Activated effector memory CD4-positive, alpha-beta T cell treated with Interleukin-2 at 50 U/mL for 16 hours (primary cell): Measurements from ENCODE around the gene GLI2.

Experiments used
- DNase-seq: peaks from one replicate; pipeline ENCODE4 v3.0.0-alpha.2; 2020

Gene GLI2

DNA sequence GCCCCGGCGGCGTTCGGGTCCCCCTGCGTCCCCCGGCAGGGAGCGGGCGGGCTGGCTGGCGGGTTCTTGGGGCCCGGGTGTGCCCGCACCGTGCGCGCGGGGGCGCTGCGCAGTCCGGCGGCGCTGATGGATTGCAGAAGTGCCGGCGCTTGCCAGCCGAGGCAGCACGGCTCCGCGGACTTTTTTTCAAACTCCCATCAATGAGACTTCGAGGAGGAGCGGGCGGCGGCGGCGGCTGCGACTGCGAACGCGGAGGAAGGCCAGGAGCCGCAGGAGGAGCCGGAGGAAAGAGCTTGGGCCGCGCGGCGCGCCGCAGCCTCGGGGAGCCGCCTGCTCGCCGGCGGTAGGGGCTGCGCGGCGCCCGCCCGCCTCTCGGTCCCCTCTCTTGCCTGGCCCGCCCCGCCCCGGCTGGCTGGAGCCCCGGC lies at the start of gene GLI2:
GLI2 (plus strand) TSS at position 123 of the 425 bp plus-strand sequence. CDS start 61,453 bp downstream, outside the sequence.
- no peak for DNase-seq

DNA sequence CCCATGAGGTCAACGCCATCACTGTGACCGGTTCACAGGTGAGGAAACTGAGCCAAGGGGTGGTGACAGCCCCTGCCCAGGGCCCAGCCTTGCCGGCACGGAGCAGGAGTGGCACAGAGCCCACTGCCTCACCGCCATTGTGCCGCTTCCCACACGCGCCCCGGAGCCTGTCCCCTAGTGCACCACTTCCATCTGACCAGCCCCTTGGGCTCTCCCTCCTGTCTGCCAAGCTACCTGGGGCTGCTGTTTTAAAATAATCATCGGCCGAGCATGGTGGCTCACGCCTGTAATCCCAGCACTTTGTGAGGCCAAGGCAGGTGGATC lies 49.7 kb upstream of the GLI2 start:
- DNase-seq = no peak

DNA sequence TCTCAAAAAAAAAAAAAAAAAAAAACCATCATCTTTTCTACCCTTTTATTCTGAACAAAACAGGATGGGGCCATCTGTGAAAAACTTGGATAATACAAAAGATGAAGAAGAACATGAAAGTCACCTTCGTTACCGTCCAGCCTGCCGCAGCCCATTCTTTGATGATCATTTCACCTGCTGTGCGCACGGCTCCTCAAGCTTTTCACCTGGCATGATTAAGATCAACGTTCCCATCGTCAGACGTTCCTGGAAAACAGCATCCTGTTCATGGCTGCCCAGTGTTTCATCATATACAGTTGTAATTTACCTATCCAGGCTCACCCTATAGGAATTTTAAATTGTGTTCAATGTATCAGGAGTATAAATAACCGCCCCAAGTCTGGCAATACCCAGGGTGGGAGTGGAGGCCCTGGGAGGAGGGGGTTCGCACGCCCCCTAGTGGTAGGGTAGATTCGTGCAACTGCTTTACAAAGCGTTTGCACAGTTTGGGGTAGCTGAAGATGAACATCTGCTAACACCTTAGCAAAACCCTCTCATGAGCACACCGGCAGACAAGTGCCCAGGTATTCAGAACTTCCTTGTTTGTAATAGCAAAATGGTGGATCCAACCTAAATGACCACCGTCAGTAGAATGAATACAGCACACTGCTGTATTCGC lies 49.0 kb upstream of the GLI2 start:
- no peak for DNase-seq

DNA sequence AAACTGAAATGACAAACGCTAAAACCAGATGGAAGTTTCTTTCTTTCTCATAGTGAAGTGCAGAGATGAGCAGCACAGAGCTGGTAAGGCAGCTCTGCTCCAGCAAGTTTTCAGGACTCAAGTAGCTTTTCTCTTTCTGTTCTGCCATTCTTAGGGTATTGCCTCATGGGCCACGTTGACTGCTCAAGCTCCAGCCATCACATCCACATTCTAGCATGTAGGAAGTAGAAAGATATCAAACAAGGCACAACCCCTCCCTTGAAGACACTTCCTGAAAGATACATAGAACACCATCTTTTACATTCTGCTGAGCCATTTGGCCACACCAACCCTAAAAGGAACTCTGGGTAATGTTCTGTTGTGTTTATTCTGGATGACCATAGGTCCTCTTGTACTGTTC lies 48.5 kb upstream of the GLI2 start:
- DNase-seq = no peak

DNA sequence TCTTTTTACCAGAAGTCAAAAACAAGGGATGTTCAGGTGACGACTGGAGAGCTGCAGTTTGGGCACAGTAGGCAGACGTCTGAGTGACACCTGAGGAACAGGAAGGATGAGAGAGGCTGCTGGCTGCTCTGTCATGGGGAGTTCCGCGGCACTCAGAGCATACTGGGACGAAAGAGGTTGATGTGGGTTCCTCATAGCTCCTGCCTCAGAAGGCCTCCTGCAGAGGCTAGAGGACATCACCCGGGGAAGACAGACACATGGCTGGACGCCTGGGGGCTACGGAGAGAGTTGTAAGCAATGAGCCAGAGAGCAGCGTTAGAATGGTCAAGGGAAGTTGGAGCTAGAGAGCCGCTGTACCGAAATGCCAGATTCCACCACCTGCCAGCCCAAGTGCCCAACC lies 45.1 kb upstream of the GLI2 start:
- no peak for DNase-seq

DNA sequence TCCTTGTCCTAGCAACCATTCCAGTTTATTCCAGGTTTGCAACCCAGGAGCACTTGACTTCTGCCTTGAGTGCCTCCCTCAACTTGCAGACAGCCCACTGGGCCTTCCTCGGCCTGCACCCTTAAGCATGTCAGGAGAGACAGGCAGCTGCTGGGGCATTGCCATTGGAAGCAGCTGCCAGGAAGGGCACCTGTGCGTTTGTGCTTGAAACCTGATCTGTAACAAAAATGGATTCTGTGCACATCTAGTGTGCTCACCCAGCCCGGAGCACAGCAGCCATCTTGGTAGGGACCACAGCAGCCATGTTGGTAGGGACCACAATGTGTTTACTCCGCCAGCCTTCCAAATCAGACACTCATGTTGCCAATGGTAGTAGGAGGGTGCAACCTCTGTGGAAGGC lies 44.3 kb upstream of the GLI2 start:
- DNase-seq = no peak

DNA sequence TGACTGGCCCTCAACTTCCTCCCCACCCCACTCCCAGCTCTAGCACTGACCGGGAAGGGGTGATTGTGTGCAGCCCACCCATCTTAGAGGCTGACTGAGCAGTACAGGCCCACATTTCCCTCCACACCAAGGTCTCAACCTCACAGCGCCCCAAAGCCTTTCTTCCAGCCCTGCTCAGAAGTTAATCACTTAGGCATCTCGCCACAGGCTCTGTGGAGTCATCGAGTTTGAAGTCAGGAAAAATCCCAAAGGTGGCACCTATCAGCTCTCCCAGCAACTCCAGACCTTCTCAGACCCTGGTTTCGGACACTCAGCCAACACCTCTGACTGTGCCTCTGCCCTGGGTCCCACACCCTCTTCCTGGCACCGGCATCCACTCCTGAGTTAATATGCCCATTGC lies 43.0 kb upstream of the GLI2 start:
- no peak for DNase-seq

DNA sequence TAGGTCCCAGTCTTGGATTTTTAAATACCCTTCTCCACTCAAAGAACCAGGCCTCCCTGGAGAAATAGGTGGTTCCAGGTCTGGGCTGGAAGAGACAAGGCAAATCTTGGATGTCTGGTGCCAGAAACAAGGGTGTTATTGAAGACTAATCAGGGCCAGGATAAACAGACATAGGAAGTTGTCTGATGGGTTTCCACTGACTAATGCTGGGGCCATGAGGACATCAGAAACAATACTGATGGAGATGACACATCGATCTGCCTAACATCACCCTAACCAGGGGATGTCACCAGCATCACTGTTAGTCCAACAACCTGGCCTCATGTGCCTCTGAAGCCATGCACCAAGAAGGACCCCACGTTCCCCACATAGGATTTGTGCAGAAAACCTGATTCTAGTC lies 42.5 kb upstream of the GLI2 start:
- no peak for DNase-seq

DNA sequence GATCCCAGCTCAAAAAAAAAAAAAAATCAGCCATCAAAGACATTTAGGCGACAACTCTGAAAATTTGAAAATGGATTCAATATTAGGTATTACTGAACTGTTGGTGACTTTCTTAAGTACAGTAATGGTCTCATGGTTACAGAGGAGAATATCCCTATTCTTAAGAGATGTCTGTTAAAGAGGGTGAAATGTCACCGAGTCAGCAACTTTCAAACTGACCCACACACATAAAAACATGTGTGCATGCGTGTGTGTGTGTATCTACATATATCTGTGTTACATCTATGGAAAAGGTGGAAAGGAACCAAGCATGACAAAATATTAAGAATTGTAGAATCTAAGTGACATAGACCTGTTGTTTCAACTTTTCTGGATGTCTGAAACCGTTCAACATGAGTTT lies 41.6 kb upstream of the GLI2 start:
- DNase-seq = no peak

DNA sequence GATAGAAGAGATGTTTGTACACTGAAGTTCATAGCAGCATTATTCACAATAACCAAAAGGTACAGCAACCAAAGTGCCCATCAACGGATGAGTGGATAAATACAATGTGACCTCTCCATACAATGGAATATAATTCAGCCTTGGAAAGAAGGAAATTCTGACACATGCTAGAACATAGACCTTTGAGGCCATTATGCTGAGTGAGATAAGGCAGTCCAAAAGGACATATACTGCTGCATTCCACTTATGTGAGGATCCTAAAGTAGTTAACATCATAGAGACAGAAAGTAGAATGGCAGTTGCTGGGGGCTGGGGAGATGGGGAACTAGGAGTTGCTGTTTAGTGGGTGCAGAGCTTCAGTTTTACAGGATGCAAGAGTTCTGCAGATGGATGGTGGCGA lies 38.2 kb upstream of the GLI2 start:
- DNase-seq = no peak

DNA sequence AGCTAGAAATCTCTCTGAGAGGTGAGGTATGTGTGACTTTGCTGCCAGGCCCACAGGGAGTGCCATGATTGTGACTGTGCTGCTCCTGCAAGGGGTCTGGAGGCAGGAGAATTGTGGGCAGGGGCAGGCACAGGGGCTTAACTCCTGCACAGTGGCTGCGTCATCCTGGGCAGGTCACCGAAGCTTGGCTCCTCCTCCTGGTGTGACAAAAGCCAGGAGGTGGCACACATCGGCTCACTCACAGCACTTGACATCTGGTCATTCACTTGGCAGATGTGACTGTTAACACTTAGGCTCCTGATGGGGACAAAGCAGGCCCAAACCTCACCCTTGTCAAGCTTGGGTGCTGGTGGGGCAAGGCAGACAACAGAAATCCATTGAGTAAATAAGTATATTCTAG lies 36.4 kb upstream of the GLI2 start:
- no peak for DNase-seq

DNA sequence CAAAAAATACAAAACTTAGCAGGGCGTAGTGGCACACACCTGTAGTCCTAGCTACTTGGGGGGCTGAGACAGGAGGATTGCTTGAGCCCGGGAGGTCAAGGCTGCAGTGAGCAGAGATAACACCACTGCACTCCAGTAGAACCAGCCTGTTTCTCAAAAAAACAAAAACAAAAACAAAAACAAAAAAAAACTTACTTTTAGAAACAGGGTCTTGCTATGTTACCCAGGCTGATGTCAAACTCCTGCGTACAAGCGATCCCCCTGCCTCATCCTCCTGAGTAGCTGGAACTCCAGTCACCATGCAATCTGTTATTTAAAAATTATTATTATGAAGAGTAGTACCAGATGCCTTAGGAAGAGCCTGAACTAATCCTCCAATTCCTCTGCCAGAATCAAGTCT lies 35.0 kb upstream of the GLI2 start:
- DNase-seq = no peak

DNA sequence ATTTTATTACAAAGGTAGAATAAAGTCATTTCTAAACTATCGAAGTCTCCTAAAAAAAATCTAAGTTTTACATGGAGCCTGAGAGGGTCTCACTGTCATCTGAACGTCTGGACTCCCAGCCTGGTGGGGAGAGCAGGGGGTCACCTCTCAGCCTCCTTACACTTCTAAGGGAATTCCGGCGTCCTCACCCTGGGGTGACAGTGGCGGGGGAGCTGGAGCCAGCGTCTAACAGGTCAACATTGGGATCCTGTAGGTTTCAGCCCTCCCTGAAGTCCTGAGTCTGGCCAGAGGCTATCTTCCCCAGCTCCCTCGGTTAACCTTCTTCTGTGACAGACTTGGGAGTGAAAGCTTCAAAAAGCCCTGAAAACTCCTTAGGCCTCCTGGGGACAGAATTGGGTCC lies 34.6 kb upstream of the GLI2 start:
- no peak for DNase-seq

DNA sequence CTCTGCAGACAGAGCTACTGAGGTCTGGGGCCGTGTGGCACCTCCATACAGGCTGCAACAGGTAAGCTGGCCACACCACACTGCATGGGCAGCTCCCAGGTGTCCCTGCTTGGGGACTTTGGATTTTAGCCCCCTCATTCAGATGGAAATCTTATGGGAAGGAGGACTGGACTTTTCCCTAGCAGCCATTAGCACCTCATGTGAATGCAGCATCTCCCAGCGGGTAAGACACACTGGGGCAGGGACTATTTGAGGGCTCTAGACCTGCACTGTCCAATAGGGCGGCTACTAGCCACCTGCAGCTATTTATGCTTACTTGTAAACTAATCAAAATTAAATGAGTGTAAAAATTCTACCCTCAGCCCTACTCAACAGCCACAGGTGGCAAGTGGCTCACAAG lies 34.2 kb upstream of the GLI2 start:
- no peak for DNase-seq

DNA sequence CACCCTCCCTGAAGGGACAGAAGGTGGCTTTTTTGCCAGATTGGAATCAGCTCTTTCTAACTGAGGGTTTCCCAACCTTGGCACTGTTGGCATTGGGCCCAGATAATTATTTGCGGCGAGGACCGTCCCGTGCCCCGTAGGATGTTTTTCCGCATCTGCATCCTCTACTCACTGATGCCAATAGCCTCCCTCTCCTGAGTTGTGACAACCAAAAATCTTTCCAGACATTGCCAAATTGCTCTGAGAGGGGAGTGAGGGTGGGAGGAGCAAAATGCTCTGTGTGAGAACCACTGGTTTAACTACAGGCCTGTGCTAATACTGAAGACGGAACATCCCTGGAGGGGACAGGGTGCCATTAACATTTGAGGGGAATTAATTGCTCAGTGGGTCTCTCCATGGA lies 33.6 kb upstream of the GLI2 start:
- DNase-seq = no peak

DNA sequence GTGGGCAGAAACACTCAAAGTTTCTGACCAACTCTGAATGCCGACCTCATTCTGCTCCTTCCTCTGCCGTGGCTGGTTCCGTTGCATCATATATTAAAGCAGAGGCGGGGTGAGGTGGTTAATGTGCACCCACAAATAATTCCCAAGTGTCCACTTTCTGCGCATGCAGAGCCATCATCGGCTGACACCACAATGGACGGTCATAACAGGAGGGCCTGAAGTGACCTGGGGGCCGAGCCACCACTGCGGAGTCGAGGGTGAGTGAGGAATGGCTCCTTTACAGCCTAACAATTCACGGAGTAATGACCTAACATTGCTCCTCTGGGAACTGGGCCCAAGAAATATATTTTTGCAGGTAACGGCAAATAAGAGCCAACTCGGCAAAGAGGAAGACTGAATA lies 32.9 kb upstream of the GLI2 start:
- DNase-seq = no peak

DNA sequence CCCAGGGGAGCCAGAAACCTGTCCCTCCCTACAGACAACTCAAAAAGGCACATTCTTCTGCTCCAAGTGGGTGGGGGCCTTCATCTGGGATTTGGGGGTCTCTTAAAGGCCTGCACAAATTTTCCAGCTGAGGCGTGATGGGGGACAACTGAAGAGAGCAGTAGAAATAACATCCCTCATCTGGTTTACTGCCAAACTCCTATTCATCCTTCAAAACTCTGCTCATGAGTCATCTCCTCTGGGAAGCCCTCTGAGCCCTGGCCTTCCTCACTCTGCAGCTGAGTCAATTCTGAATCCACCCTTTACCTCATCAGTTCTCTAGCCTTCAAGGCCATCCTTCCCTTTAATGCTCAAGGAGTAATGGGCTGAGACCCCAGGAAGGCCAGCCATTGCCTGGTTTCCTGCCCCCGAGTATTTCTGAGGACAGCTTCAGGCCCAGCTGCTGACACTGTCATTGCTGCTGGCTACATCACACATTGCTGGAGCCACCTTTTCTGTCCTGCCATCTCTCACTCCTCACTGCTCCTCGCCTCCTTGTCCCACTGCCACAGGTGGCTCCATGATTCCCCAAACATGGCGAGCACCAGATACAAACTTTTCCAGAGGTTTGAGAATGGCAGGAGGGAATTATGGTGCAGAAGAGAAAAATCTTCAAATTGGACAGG lies 32.2 kb upstream of the GLI2 start:
- DNase-seq = no peak

DNA sequence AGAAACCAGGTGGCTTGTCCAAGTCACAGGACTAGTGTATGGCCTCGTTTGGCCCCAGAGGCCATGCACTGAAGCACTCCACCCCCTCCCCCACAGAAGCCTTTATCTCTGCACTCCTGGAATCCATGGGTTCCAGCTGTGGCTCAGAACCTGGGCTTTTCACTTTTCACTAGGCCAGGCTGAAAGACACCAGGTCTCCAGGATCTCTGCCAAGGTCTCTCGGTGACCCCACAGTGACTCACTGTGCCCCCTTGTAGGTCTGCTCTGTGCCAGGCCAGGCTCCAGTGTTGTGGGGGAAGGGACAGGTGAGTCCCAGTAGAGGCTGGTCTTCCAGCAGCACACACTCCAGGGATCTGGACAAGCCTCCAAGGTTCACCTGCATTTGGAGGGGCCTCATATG lies 31.0 kb upstream of the GLI2 start:
- DNase-seq = no peak

DNA sequence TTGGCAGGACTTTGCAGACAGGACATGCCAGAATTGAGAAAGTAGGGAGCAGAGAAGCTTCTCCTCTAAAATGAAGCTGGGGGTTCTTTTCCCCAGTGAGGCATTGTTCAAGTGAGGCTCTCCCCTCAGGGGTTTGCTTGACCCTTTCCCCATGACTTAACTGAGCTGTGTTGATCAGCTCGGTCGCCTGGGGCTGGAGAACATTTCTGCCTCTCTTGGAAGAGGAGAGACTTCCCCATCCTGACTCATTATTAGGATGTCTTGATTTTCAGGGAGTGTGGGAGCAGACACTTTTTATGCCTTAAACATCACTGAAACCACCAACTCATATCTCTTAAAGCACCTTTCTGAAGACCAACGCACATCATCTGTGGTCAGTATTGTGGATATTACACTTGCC lies 27.9 kb upstream of the GLI2 start:
- no peak for DNase-seq

DNA sequence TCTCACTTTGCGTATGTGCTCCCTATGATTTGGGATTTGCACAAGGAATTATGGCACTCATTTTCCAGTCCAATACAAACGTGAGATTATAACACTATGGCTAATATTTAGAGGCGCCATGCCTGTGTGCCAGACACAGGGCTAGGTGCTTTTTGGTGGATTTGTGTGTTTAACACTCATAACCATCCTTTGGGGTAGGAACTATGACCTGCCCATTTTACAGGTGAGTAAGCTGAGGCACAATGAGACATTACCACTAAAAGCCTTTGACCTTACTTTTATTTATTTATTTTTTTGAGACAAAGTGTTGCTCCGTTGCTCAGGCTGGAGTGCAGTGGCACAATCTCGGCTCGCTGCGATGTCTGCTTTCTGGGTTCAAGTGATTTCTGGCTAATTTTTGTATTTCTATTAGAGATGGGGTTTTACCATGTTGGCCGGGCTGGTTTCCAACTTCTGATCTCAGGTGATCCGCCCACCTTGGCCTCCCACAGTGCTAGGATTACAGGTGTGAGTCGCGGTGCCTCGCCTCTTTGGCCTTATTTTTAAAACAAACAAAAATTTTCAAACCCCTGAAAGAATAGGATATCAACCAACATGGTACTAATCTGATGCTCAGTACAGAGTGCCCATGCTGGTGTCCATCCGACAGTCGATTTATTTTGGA lies 26.6 kb upstream of the GLI2 start:
- no peak for DNase-seq

DNA sequence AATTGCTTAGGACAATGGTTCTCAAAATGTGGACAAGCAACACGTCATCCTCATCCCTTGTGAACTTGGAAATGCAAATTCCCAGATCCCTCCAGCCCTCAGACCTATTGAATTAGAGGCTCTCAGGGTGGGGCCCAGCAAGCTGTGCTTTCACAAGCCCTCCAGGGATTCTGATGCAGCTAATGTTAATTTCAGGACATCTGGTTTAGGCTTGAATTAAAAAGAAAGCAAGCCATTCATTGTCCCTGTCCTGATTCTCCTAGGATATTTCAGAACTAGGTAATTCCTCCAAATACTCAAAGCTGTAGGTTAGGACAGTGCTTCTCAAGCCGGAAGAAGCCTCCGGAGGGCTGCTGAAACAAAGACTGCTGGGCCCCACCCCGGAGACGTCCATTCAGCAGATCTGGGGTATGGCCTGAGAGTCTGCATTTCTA lies 26.0 kb upstream of the GLI2 start:
- no peak for DNase-seq

DNA sequence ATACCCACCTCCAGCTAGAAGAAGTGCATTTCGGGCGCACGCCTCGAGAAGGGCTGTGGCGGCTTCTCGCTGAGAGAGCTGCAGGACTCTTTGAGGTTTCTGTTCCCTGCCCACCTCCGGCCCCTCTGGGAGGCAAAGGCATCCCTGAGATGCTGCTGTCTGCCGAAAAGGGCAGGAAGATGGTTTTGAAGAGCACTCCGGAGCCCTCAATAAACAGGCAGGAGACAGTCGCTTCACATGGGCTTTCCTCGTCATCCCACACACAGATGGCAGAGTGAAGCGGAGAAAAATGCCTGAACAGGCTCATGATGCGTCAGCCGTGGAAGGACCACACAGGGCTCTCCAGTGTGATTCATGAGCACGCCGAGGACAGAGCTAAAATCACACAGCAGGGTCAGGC lies 25.4 kb upstream of the GLI2 start:
- DNase-seq = no peak

DNA sequence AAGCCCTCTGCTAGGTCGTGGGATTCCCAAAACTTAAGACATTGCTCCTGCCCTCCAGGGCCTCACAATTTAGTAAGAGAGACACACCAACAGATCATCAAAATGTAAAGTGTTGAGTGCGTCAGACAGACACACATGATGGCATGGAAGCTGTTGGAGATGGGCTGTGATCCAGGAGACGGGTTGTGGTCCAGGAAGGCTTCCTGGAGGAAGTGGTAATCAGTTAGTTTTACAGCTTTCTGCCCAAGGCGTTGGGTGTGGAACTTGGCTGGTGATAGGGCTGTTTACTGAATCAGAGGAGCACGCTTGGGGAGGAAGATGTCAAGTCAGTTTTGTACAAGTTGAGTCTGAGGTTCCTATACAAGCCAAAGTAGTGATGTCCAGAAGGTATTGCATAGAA lies 24.0 kb upstream of the GLI2 start:
- DNase-seq = no peak

DNA sequence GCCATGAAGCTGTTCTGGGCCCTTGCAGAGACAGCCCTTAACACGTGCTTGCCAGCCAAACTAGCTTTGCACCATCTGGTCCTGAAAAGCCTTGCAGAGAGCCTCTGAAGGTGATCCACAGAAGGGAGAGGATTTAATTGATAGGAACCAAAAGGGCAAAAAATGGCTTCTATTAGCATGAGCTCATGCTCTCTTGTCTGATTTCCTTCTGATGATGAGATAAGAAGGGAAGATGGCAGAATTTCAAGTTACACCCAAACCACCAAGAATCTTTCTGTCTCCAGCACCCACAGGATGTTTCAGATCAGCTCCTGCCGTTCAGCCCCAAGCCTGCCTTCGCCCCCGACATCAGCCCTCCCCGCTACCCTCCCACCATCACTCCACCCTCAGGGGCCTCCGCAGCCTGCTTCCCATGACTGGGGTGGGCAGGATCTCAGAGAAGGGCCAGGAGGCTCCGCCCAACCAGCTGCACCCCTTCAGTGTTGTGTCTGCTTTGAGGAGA lies 23.4 kb upstream of the GLI2 start:
- no peak for DNase-seq

DNA sequence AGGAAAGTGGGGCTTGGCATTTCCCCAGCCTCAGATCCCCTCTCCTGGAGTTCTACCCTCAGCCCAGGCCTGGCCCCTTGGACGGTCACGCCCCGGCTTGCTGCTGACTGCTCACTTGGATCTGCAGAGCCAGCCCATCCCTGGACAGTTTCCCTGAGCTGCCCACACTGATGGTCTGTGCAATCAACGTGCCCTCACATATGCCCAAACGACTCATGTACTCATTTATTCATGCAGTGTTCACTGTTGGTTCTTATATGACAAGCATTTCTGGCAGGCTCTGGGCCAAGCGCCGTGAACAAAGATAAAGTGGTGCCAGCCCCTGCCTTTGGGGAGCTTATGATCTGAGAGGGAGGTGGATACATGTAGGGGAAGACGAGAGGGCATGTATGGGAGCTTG lies 20.3 kb upstream of the GLI2 start:
- no peak for DNase-seq
